HG03520 (cell line): ENCODE results near the gene NAT9.

Experiments used
- ATAC-seq: cut with Tn5 transposase; IDR thresholded peaks from one replicate; pipeline ENCODE4 v1.9.1; 2021; ENCODE audit warnings: mild to moderate bottlenecking, moderate library complexity; ENCODE audit not compliant: unreplicated experiment

NAT9 gene

GRCh38 chr17:74763565-74764387 lies 12.4 kb downstream of the NAT9 start:
- ATAC-seq: no peak

- ATAC-seq: no peak
These were observed 14.2 kb downstream of the NAT9 start for GRCh38 chr17:74761931-74762330.

- no peak for ATAC-seq
These were observed 14.7 kb downstream of the NAT9 start for GRCh38 chr17:74761419-74761818.

- no peak for ATAC-seq
These were observed 15.6 kb downstream of the NAT9 start for GRCh38 chr17:74760404-74761105.

- no peak for ATAC-seq
These were observed 16.2 kb downstream of the NAT9 start for GRCh38 chr17:74759941-74760340.

GRCh38 chr17:74759243-74759801 lies 16.8 kb downstream of the NAT9 start:
- peak; percentile 41 for ATAC-seq

GRCh38 chr17:74758848-74759168 lies 17.3 kb downstream of the NAT9 start:
- no peak for ATAC-seq

GRCh38 chr17:74757931-74758847 lies 18.0 kb downstream of the NAT9 start:
- no peak for ATAC-seq

- ATAC-seq: no peak
These were observed 18.6 kb downstream of the NAT9 start for GRCh38 chr17:74757502-74757901.

GRCh38 chr17:74756891-74757290 lies 19.3 kb downstream of the NAT9 start:
- ATAC-seq: no peak

- no peak for ATAC-seq
These were observed 20.6 kb downstream of the NAT9 start for GRCh38 chr17:74755533-74755932.

GRCh38 chr17:74754832-74755231 lies 21.3 kb downstream of the NAT9 start:
- no peak for ATAC-seq

- ATAC-seq: no peak
These were observed 23.2 kb downstream of the NAT9 start for GRCh38 chr17:74752822-74753401.

GRCh38 chr17:74752415-74752814 lies 23.7 kb downstream of the NAT9 start:
- ATAC-seq: no peak

GRCh38 chr17:74750327-74751069 lies 25.6 kb downstream of the NAT9 start:
- no peak for ATAC-seq

GRCh38 chr17:74750039-74750326 lies 26.2 kb downstream of the NAT9 start:
- no peak for ATAC-seq

GRCh38 chr17:74749279-74750038 lies 26.7 kb downstream of the NAT9 start:
- ATAC-seq: peak; percentile 3

GRCh38 chr17:74748529-74749278 lies 27.4 kb downstream of the NAT9 start, which contains the start of gene NHERF1:
Gene NHERF1, plus strand, starts transcription at chr17:74748628. Its CDS starts 219 bp downstream, at chr17:74748847.
- peak; percentile 80 for ATAC-seq

- ATAC-seq: no peak
These were observed 27.9 kb downstream of the NAT9 start for GRCh38 chr17:74748279-74748528.
